ENCODE measurements around the gene BDKRB2. TPM values are rescaled to one million over a fixed set of nuclear protein-coding genes. Genes with fewer than 3 reads are reported as not detected.

The BDKRB2 gene
- total RNA-seq, 1 donor from 2014 or later = not detected

Other genes starting within 250 kb of the BDKRB2 start
- 0.41 and 0.48 TPM in 2 replicates for gene C14orf132, start 165.5 kb upstream of the BDKRB2 start, total RNA-seq
- gene BDKRB1, start 51.4 kb downstream of the BDKRB2 start, total RNA-seq = not detected in 2 replicates
- 18.8 and 20.3 TPM in 2 replicates for gene ATG2B, start 158.5 kb downstream of the BDKRB2 start, total RNA-seq
- 18.7 and 19.1 TPM in 2 replicates for gene GSKIP, start 158.7 kb downstream of the BDKRB2 start, total RNA-seq
- gene AK7, start 187.3 kb downstream of the BDKRB2 start, total RNA-seq = 0.50 and 0.89 TPM in 2 replicates